ENCODE data around the gene ESRRB.

Gene ESRRB

GRCh38 chr14:76352639-76353281 lies 23.2 kb upstream of the ESRRB start:
- peak; percentile 22 for DNase-seq (ENCODE audit: low spot score)

- no peak for DNase-seq (ENCODE audit: low spot score)
Measured at GRCh38 chr14:76354310-76354709, 21.6 kb upstream of the ESRRB start.

GRCh38 chr14:76355771-76356170 lies 20.2 kb upstream of the ESRRB start:
- DNase-seq (ENCODE audit: low spot score) = no peak

GRCh38 chr14:76371066-76371465 lies 4.9 kb upstream of the ESRRB start:
- no peak for DNase-seq (ENCODE audit: low spot score)

GRCh38 chr14:76373456-76373855 lies 2.5 kb upstream of the ESRRB start:
- DNase-seq (ENCODE audit: low spot score) = no peak

GRCh38 chr14:76375484-76375883 lies 453 bp upstream of the ESRRB start:
- no peak for DNase-seq (ENCODE audit: low spot score)

- no peak for DNase-seq (ENCODE audit: low spot score)
Measured at GRCh38 chr14:76376409-76376877, 506 bp downstream of the ESRRB start.

DNA sequence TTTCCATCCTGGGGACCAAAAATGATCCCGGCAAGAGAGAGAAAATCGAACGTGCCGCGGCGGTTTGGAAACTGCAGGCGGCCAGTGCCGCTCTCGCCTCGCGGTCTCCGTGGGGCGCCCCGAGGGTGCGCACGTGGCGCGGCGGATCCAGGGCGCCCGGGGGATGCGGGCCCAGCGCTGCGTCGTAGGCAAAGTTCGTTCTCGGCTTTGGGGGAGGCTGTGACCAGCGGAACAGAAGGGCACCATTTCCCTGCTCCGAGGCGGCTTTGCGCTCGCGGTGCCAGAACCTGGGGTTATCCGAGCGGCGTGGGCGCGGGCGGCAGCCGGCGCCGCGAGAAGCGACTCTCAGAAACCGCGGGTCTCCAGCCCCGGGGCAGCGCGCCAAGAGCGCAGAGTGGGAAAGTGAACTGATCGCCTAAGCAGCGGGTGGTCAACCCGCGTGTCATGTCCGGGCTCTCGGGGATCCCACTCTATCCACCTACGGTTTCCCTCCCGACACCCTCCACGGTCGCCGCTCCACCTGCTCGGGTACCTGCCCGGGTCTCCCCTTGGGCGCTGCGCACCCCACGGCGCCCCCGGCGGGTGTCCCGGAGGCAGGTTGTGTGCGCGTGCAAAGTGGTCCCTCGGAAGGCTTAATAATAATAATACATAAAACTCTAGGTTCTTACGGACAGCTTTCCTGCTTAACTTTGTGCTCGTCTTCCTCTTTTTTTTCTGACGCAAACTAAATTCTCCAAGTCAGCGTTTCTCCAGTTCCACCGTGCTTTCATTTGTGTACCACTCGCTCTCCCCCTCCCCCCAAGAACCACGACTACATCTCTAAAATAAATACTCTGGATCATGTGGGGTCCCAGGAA lies 1.2 kb downstream of the ESRRB start:
- DNase-seq (ENCODE audit: low spot score) = no peak

GRCh38 chr14:76377735-76378074 lies 1.8 kb downstream of the ESRRB start:
- no peak for DNase-seq (ENCODE audit: low spot score)

- DNase-seq (ENCODE audit: low spot score) = no peak
Measured at GRCh38 chr14:76380991-76381390, 5.1 kb downstream of the ESRRB start.

DNA sequence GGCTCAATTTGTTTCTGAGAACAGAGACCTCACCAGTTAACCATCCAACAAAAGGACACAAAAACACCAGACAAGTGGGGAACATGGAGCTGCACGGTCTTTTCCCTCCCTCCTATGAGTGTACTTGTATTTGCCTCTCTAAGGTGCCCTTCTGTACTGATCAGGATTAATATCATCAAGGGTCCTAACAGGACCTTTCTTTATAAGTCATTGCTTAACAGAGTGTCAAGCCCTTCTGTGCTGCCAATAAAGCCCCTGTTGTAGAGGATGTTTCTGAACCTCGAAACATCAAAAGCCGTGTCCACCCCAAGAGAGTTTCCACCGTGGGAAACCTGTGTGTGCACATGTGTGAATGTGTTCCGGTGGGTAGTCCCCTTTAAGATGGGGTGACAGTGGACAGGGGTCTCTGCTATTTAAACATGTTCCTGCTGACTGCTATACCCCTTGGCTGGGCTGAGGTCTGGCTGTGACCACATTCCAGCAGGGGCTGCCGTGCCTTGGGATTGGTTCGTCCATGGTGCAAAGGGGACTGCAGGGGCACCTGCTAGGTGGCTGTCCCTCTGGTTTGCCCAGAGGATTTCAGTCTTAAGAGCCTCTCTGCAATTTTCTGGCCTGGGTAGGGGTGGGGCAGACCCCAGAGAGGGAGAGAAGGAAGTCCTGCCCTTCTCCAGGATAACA lies 6.0 kb downstream of the ESRRB start:
- no peak for DNase-seq (ENCODE audit: low spot score)

GRCh38 chr14:76382495-76382832 lies 6.5 kb downstream of the ESRRB start:
- no peak for DNase-seq (ENCODE audit: low spot score)

DNA sequence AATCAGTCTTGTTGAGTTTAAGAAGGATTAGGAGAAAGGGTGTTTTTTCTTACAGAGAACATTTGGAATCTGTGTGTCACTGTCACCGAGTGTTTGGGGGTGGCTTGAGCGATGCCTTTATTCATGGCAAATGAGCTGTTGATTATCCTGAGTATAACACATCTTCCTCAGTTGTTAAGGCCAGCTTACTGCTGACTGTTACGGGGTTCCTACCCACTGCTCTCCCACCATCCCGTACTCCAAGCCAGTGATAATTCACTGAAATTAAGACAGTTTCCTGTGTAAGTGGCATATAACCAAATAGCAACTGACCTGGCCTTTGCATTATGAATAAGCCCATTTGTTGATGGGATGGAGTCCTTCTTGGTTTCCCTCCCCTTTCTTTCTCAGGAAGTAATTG lies 9.5 kb downstream of the ESRRB start:
- DNase-seq (ENCODE audit: low spot score) = no peak

DNA sequence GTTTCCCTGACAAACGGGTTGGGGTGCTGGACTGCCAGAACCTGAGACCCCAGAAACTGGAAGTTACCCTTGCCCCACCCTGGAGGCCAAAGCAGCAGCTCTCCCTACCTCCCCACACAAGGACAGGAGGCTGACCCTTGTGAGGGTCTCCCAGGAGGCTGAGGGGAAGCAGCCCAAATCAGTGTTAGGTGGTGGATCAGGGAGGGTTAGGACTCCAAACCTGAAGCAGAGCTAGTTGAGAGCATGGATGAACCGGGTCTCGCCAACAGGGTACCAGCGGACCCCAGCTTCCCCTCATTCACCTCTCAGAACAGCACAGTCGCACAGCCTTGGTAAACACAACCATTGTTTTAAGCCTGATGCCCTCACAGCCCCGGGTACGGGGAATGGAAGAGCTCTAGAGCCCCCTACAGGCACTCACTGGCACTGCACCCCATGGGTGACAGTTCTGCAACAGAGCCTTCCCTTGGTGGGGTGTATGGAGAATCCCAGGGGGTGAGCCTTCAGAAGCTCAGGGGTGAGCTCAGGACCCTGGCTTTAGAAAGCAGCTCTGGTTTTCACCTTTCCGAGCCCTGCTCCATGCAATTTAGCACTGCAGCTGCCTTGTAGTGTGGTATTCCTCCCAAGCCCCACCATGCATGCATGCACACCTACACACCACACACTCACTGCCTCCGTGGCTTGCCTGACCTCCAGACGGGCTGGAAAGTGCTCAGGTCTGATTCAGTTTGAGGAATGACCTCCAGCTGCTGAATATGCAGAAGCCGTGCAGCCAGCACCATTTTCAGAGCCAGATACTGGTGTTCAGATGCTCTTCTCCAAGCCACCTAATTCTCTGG lies 11.2 kb downstream of the ESRRB start:
- peak; percentile 59 for DNase-seq (ENCODE audit: low spot score)

DNA sequence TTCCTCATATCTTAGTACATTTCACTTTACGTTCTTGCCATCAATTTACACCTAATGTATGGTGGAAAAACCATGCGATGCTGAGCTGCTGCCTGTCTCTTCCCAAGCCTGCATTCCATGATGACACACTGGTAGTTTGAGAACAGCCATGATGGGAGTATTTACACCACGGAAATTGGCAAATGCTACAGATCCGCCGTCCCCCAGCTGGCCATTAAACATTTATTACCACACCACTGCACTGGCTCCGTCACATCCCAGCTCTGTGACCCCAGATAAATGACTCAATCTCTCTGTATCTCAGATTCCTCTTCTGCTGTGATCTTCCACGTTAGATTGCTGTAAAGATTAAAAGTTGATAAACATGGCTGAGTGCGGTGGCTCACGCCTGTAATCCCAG lies 13.9 kb downstream of the ESRRB start:
- DNase-seq (ENCODE audit: low spot score) = no peak

GRCh38 chr14:76390621-76391020 lies 14.7 kb downstream of the ESRRB start:
- no peak for DNase-seq (ENCODE audit: low spot score)

GRCh38 chr14:76391981-76392690 lies 16.2 kb downstream of the ESRRB start:
- no peak for DNase-seq (ENCODE audit: low spot score)

DNA sequence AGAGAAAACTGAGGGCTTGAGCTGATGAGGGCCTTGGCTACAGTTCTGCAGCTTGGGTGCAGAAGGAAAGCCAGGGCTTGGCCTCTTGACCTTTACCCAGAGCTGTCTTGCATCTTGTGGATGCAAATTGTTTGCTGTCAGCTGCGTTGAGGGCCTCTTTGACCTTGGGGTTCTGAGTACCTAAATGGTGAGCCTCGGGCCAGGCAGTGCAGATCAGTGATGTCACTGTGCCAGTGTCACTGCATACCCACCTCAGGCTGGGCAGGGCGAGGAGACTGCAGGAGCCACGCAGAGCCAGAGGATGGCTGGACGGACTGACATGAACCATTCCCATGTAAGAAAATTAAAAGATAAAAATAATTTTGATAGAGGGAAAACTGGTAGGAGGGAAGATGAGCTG lies 18.6 kb downstream of the ESRRB start:
- DNase-seq (ENCODE audit: low spot score) = no peak

- DNase-seq (ENCODE audit: low spot score) = no peak
Measured at GRCh38 chr14:76395161-76395560, 19.2 kb downstream of the ESRRB start.

GRCh38 chr14:76396714-76397187 lies 20.8 kb downstream of the ESRRB start:
- DNase-seq (ENCODE audit: low spot score) = no peak

- DNase-seq (ENCODE audit: low spot score) = no peak
Measured at GRCh38 chr14:76405627-76406026, 29.7 kb downstream of the ESRRB start.
